ENCODE data around the gene ABHD13. TPM values are rescaled to one million over a fixed set of nuclear protein-coding genes. Genes with fewer than 3 reads are reported as not detected.

The ABHD13 gene
- total RNA-seq = 10 to 100 TPM in 1 of 2 donors, 1 to 10 TPM in 1; 8.0 to 10.2 TPM
- polyA plus RNA-seq (2013, experiment 1 of 2) = 11.2 TPM
- polyA plus RNA-seq (2013, experiment 2 of 2) = 10.8 TPM
- long read RNA-seq, experiment 1, full-length matches to known transcripts = 5 of 11 reads
- long read RNA-seq, experiment 1, partial matches to known transcripts = 0 of 11 reads
- long read RNA-seq, experiment 1, other reads (novel, unspliced or antisense) = 6 of 11 reads
- long read RNA-seq, experiment 2, full-length matches to known transcripts = 35 of 38 reads
- long read RNA-seq, experiment 2, partial matches to known transcripts = 0 of 38 reads
- long read RNA-seq, experiment 2, other reads (novel, unspliced or antisense) = 3 of 38 reads
- long read RNA-seq, experiment 3, full-length matches to known transcripts = 51 of 54 reads
- long read RNA-seq, experiment 3, partial matches to known transcripts = 1 of 54 reads
- long read RNA-seq, experiment 3, other reads (novel, unspliced or antisense) = 2 of 54 reads
- long read RNA-seq, experiment 4, full-length matches to known transcripts = 34 of 38 reads
- long read RNA-seq, experiment 4, partial matches to known transcripts = 0 of 38 reads
- long read RNA-seq, experiment 4, other reads (novel, unspliced or antisense) = 4 of 38 reads

- Mint-ChIP-seq H3K27me3 (ENCODE audit: insufficient read depth) (no peaks in the 10 kb centered on the region), H3K4me3 (peak within 1 kb of the TSS; percentile 85), H3K9me3 (no peaks in the 10 kb centered on the region), H3K36me3 (ENCODE audit: low read depth) (no peaks in the 10 kb centered on the region), H3K27ac (peak within 1 kb of the TSS; percentile 95), H3K4me1 (peaks cover 21% of the 10 kb centered on the region)
- H3K9ac ChIP-seq (ENCODE audit: extremely low read depth, low read length, poor library complexity, severe bottlenecking) = peak within 1 kb of the TSS; percentile 79
- H3K36me3 ChIP-seq (ENCODE audit: control insufficient read depth, insufficient read depth, low read length) = no peaks in the 10 kb centered on the region
- no peaks in the 10 kb centered on the region for H3K4me1 ChIP-seq (ENCODE audit: control insufficient read depth, insufficient read depth, low read length)
- DNase-seq = peak; percentile 97
- peak within 1 kb of the TSS; percentile 76 for H3K27ac ChIP-seq (ENCODE audit: low read depth, low read length)
- peak within 1 kb of the TSS; percentile 97 for H3K4me3 ChIP-seq (ENCODE audit: low read length)
- H3K9me3 ChIP-seq (ENCODE audit: control insufficient read depth, low read length) = no peaks in the 10 kb centered on the region
- H3K27me3 ChIP-seq (ENCODE audit: control insufficient read depth, insufficient read depth, low read length, poor library complexity, severe bottlenecking) = no peaks in the 10 kb centered on the region
- 0 to 1% methylated on average over 18 to 93 of the region's 93 CpGs for WGBS, 2 experiments (ENCODE audit: insufficient coverage in 1 of 2, insufficient read length in 1 of 2)
- TF ChIP-seq CTCF (conservative IDR thresholded peaks at IDR 0.05) = peak; percentile 24
Measured at GRCh38 chr13:108218044-108218974, at the start of gene ABHD13. Gene ABHD13, plus strand, starts transcription at chr13:108218392. Its CDS starts 10,827 bp downstream, at chr13:108229219.

DNA sequence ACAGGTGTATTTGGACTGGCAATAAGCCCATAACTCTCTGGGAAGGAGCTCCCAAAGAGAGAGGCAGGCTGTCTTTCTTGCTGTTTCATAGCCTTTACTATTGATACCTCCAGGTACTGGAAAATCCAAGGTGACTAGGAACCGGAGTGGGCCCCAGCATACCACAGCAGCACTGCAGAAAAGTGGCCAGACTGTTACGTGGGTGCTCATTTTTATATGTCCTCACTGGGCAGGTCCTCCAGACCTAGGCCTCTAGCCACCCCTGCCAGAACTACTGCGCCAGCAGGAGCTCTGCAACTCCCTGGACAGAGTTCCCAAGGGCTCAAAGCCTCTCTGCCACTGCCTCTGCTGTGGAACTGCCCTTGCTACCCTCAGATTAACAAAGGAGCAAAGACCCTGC is 49.3 kb upstream of the ABHD13 start:
- H3K9me3 ChIP-seq (ENCODE audit: control insufficient read depth, low read length) = no peaks in the 10 kb centered on the region
- H3K9ac ChIP-seq (ENCODE audit: extremely low read depth, low read length, poor library complexity, severe bottlenecking) = no peak overlapping the region
- peaks cover 7% of the 10 kb centered on the region for H3K27me3 Mint-ChIP-seq (ENCODE audit: insufficient read depth)
- H3K36me3 ChIP-seq (ENCODE audit: control insufficient read depth, insufficient read depth, low read length) = no peaks in the 10 kb centered on the region
- no peak overlapping the region for H3K4me3 ChIP-seq (ENCODE audit: low read length)
- no peaks in the 10 kb centered on the region for H3K27me3 ChIP-seq (ENCODE audit: control insufficient read depth, insufficient read depth, low read length, poor library complexity, severe bottlenecking)
- DNase-seq = no peak
- H3K4me3 Mint-ChIP-seq = no peak overlapping the region
- no peak for TF ChIP-seq CTCF (conservative IDR thresholded peaks at IDR 0.05)
- no peaks in the 10 kb centered on the region for H3K36me3 Mint-ChIP-seq (ENCODE audit: low read depth)
- no peak overlapping the region for H3K27ac Mint-ChIP-seq
- 90 to 93% methylated on average over 3 of the region's 3 CpGs for WGBS, 2 experiments (ENCODE audit: insufficient coverage in 1 of 2, insufficient read length in 1 of 2)
- no peaks in the 10 kb centered on the region for H3K4me1 ChIP-seq (ENCODE audit: control insufficient read depth, insufficient read depth, low read length)
- peaks cover 23% of the 10 kb centered on the region for H3K9me3 Mint-ChIP-seq
- H3K27ac ChIP-seq (ENCODE audit: low read depth, low read length) = no peak overlapping the region
- H3K4me1 Mint-ChIP-seq = no peaks in the 10 kb centered on the region

DNA sequence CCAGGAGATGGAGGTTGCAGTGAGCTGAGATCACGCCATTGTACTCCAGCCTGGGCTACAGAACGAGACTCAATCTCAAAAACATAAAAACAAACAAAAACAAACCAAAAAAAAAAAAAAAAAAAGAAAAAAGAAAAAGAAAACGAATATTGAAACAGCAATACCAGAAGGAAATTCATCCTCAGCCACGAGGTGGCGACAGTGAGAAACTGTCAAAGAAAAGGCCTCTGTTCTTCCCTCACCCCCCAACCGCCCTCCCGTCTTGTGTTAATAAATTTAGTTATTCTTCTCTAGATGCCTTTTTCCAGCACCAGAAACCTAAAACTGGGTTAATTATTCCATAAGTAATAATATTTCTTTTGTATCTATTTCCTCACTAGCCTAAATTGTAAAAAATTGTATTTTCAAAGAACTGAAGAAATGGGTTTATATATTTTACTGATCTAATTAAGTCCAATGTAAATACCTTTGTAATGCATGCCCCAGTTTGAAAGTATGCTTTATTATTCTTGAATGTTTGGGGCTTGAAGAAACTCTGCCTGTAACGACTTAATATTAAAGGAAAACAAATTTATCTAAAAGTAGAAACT is 41.4 kb upstream of the ABHD13 start:
- 52% methylated on average over 7 of the region's 8 CpGs; no CpG with 5 or more reads in 1 of the 2 experiments for WGBS, 2 experiments (ENCODE audit: insufficient coverage in 1 of 2, insufficient read length in 1 of 2)
- Mint-ChIP-seq H3K9me3 (peaks cover 21% of the 10 kb centered on the region), H3K4me1 (no peaks in the 10 kb centered on the region), H3K4me3 (no peak overlapping the region), H3K36me3 (ENCODE audit: low read depth) (no peaks in the 10 kb centered on the region), H3K27me3 (ENCODE audit: insufficient read depth) (peaks cover 5% of the 10 kb centered on the region), H3K27ac (no peak overlapping the region)
- Histone ChIP-seq H3K27ac (ENCODE audit: low read depth, low read length) (no peak overlapping the region), H3K4me3 (ENCODE audit: low read length) (no peak overlapping the region), H3K9me3 (ENCODE audit: control insufficient read depth, low read length) (peaks cover 4% of the 10 kb centered on the region), H3K9ac (ENCODE audit: extremely low read depth, low read length, poor library complexity, severe bottlenecking) (no peak overlapping the region), H3K4me1 (ENCODE audit: control insufficient read depth, insufficient read depth, low read length) (no peaks in the 10 kb centered on the region), H3K36me3 (ENCODE audit: control insufficient read depth, insufficient read depth, low read length) (no peaks in the 10 kb centered on the region), H3K27me3 (ENCODE audit: control insufficient read depth, insufficient read depth, low read length, poor library complexity, severe bottlenecking) (no peaks in the 10 kb centered on the region)
- peak; percentile 86 for TF ChIP-seq CTCF (conservative IDR thresholded peaks at IDR 0.05)
- peak; percentile 85 for DNase-seq

Measured in endodermal cell (in vitro differentiated cells).